GM12892 (cell line): ENCODE results near the gene DOCK6.

Experiments
- POLR2A ChIP-seq: IDR thresholded peaks from 2 replicates; pipeline ENCODE4 v1.6.1; 2011; ENCODE audit warnings: low read depth, low read length, control low read depth
- POLR2AphosphoS5 ChIP-seq: IDR thresholded peaks from 2 replicates; pipeline ENCODE4 v1.6.1; 2011; ENCODE audit warnings: low read depth, low read length, control low read depth
- TAF1 ChIP-seq: IDR thresholded peaks from 2 replicates; pipeline ENCODE4 v1.6.1; 2011; ENCODE audit warnings: low read depth, mild to moderate bottlenecking, control low read depth, low read length, borderline replicate concordance

DNA sequence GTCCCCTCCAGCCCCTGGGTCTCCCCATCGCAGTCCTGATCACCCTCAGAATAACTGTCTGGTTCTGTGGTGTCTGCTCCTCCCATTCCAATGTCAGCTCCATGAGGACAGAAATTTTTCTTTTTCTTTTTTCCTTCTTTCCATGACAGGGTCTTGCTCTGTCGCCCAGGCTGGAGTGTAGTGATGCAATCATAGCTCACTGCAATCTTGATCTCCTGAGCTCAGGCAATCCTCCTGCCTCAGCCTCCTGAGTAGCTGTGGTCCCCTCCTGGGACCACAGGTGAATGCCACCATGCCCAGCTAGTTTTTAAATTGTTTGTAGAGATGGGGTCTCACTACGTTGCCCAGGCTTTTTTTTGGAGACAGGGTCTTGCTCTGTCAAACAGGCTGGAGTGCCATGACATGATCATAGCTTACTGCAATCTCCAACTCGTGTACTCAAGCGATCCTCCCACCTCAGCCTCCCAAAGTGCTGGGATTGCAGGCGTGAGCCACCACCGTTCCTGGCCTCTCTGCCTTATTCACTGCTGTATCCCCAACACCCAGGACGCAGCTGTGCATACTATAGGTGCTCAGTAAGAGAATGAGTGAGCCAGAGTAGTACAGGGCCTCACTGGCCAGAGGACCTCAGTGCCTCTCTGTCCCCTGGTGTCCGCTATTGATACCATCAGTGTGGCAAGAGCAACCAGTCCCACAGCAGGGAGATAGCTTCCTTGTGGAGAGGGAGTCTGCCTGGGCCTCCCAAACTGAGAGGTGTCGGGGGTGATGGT, 5.2 kb upstream of the DOCK6 start:
- no peak for TF ChIP-seq POLR2AphosphoS5
- no peak for TF ChIP-seq POLR2A
- TF ChIP-seq TAF1, result no peak
